ENCODE measurements around the gene TRPM2.

TRPM2 gene

DNA sequence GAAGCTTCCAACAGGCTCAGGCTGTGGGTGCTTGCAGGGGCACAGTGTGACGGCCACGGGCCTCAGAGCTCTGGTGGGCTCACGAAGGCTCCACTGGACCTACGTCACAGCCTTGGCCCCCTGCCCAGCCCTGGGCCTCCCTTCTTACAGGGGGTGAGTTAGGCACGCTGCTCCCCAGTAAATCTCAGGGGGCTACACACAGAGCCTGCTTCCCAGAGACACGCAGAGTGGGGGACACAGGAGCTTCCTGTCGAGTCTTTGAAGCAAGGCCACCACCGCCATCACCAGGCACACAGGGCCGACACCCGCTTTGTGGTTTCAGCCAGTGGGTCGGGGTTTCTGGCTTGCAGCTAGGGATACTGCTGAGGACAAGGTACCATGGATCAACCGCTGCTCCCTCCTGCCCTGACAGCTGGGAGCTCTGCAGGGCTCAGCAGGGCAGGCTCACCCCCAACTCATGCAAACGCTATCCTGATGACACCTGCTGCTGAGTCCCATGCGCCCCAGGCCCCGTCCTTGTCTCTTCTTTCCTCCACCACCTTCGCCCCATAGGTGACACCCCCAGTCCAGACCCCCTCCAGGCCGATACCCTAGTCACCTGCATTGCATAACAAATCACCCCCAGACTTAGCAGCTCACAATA is 8.8 kb upstream of the TRPM2 start:
- TF ChIP-seq, protein P1, sequence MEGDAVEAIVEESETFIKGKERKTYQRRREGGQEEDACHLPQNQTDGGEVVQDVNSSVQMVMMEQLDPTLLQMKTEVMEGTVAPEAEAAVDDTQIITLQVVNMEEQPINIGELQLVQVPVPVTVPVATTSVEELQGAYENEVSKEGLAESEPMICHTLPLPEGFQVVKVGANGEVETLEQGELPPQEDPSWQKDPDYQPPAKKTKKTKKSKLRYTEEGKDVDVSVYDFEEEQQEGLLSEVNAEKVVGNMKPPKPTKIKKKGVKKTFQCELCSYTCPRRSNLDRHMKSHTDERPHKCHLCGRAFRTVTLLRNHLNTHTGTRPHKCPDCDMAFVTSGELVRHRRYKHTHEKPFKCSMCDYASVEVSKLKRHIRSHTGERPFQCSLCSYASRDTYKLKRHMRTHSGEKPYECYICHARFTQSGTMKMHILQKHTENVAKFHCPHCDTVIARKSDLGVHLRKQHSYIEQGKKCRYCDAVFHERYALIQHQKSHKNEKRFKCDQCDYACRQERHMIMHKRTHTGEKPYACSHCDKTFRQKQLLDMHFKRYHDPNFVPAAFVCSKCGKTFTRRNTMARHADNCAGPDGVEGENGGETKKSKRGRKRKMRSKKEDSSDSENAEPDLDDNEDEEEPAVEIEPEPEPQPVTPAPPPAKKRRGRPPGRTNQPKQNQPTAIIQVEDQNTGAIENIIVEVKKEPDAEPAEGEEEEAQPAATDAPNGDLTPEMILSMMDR (IDR thresholded peaks at IDR 0.05; ENCODE audit: low read depth, low read length): no peak
- DNase-seq (ENCODE audit: low read depth in 2 of 2): no peak
- no peak overlapping the region for H3K4me3 ChIP-seq (replicated peaks in 1 of 2; ENCODE audit: low read depth in 2 of 2, low read length in 2 of 2)

GRCh38 chr21:44345495-44345894 is 7.9 kb upstream of the TRPM2 start:
- DNase-seq (ENCODE audit: low read depth in 2 of 2): no peak
- TF ChIP-seq, protein P1 (IDR thresholded peaks at IDR 0.05; ENCODE audit: low read depth, low read length): no peak
- no peak overlapping the region for H3K4me3 ChIP-seq (replicated peaks in 1 of 2; ENCODE audit: low read depth in 2 of 2, low read length in 2 of 2)

- DNase-seq (ENCODE audit: low read depth in 2 of 2): no peak
- H3K4me3 ChIP-seq (replicated peaks in 1 of 2; ENCODE audit: low read depth in 2 of 2, low read length in 2 of 2): no peak overlapping the region
- TF ChIP-seq, protein P1 (IDR thresholded peaks at IDR 0.05; ENCODE audit: low read depth, low read length): no peak
These were observed 5.4 kb upstream of the TRPM2 start for GRCh38 chr21:44347911-44348451.

- TF ChIP-seq, protein P1 (IDR thresholded peaks at IDR 0.05; ENCODE audit: low read depth, low read length): no peak
- no peak for DNase-seq (ENCODE audit: low read depth in 2 of 2)
- H3K4me3 ChIP-seq (replicated peaks in 1 of 2; ENCODE audit: low read depth in 2 of 2, low read length in 2 of 2): no peak overlapping the region
These were observed 4.6 kb upstream of the TRPM2 start for GRCh38 chr21:44348861-44349260.

DNA sequence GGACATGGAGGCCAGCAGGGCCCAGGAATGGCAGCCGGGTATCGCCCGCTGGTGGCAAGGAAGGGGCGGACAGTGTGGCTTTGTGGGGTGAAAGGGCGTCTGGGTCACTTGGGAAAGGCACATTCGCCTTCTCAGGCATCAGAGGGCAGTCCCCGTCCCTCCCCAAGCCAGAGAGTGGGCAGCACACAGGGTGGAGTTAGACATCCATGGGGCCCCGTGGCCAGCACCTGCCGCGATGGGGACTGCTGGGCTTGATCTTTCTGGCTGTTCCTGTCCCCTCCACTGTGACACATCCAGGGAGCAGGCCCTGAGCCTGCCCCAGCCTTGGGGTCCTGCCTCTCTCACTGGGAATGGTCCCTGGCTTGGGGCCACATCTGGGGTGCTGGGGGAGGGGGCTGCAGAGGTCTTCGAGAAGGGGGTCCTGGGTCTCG is 4.0 kb upstream of the TRPM2 start:
- TF ChIP-seq, protein P1 (IDR thresholded peaks at IDR 0.05; ENCODE audit: low read depth, low read length): no peak
- H3K4me3 ChIP-seq (replicated peaks in 1 of 2; ENCODE audit: low read depth in 2 of 2, low read length in 2 of 2): no peak overlapping the region
- no peak for DNase-seq (ENCODE audit: low read depth in 2 of 2)

DNA sequence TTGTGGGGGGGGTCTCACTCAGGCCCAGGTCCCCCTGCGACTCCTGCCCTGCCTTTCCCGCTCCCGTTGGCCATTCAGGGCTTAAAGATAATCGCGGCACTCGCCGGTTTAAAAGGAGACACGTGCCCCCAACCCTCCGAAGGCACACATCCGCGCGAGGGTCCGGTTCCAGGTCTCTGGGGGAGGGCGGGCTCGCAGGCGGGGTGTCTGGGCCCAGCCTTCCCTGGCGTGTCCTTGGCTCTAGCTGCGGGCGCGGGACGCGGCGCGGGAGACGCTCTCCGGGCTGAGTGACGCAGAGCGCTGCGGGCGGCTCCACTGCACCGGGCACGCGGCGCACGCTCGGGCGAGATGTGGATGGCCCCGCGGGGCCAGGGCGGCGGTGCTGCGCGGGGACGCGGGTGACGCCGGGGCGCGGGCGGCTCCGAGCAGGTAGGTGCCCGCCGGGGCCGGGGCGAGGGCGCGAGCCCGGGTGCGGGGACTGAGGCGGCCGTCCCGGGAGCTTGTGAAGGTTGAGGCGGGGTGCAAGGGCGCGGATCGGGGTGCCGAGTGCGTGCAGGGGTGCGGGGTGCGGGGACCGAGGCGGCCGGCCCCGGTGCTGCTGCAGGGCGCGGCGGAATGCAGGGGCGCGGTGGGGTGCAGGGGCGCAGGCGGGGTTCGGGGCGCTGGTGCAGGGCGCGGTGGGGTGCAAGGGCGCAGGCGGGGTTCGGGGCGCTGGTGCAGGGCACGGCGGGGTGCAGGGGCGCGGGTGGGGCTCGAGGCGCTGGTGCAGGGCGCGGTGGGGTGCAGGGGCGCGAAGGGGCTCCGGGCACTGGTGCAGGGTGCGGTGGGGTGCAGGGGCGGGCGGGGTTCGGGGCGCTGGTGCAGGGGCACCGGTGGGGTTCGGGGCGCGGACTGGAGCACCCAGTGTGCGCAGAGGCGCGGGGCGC is 3.3 kb upstream of the TRPM2 start:
- no peak overlapping the region for H3K4me3 ChIP-seq (replicated peaks in 1 of 2; ENCODE audit: low read depth in 2 of 2, low read length in 2 of 2)
- DNase-seq (ENCODE audit: low read depth in 2 of 2): no peak
- TF ChIP-seq, protein P1 (IDR thresholded peaks at IDR 0.05; ENCODE audit: low read depth, low read length): no peak
